A549 (cell line): ENCODE results near the gene PITX3.

Experiments
- EP300 ChIP-seq, 2 experiments: fragments of >200 bp; sonication (Bioruptor Twin); formaldehyde crosslinking; IDR thresholded peaks; 2 replicates in 1 of 2; 3 replicates in 1 of 2; pipeline ENCODE4 v1.6.1; 2016 to 2017
- MAFK ChIP-seq: fragments of 450-650 bp; IDR thresholded peaks from 2 replicates; pipeline ENCODE4 v1.6.1; 2014; ENCODE audit not compliant: partially characterized antibody
- POLR2A ChIP-seq: IDR thresholded peaks from 2 replicates; pipeline ENCODE4 v1.6.1; 2012; ENCODE audit warnings: mild to moderate bottlenecking, low read length
- RAD21 ChIP-seq, 2 experiments: fragments of >200 bp in 1 of 2; sonication (Bioruptor Twin) in 1 of 2; formaldehyde crosslinking in 1 of 2; IDR thresholded peaks in 1 of 2; conservative IDR thresholded peaks in 1 of 2; 2 replicates in 1 of 2; 3 replicates in 1 of 2; pipeline ENCODE4 v1.6.1; 2012 to 2018; ENCODE audit warnings: inconsistent platforms in 1 of 2
- TF ChIP-seq, protein P1 (sequence below): IDR thresholded peaks from 2 replicates; pipeline ENCODE4 v1.6.1; 2012
- TF ChIP-seq, protein P2 (sequence below): fragments of >200 bp; sonication (Bioruptor Twin); formaldehyde crosslinking; IDR thresholded peaks from 3 replicates; pipeline ENCODE4 v1.5.1; 2016

DNA sequence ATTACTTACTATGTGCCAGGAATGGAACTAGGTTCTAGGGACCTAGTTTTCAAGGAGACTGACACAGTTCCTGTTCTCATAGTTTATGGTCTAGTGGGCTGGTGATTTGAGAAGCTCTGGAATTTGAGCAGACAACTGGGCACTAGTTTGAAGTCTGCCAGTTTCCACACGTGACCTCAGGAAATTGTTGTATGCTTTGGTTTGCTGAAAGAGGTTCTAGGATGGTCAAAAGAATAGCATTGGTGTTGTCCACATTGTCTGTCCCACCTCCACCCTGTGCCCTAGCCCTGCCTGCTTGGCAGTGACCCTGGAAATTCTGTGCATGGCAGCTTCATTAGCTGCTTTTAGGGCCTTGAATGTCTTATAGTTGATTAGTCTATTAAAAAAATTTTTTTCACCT lies 32.8 kb upstream of the PITX3 start:
- no peak for TF ChIP-seq EP300 (IDR thresholded peaks at IDR 0.05)
- TF ChIP-seq MAFK = no peak
- TF ChIP-seq, protein P1, sequence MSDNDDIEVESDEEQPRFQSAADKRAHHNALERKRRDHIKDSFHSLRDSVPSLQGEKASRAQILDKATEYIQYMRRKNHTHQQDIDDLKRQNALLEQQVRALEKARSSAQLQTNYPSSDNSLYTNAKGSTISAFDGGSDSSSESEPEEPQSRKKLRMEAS = no peak
- TF ChIP-seq POLR2A = no peak
- no peak for TF ChIP-seq RAD21 (conservative IDR thresholded peaks at IDR 0.05 in 1 of 2, IDR thresholded peaks at IDR 0.05 in 1 of 2)
- TF ChIP-seq, protein P2, sequence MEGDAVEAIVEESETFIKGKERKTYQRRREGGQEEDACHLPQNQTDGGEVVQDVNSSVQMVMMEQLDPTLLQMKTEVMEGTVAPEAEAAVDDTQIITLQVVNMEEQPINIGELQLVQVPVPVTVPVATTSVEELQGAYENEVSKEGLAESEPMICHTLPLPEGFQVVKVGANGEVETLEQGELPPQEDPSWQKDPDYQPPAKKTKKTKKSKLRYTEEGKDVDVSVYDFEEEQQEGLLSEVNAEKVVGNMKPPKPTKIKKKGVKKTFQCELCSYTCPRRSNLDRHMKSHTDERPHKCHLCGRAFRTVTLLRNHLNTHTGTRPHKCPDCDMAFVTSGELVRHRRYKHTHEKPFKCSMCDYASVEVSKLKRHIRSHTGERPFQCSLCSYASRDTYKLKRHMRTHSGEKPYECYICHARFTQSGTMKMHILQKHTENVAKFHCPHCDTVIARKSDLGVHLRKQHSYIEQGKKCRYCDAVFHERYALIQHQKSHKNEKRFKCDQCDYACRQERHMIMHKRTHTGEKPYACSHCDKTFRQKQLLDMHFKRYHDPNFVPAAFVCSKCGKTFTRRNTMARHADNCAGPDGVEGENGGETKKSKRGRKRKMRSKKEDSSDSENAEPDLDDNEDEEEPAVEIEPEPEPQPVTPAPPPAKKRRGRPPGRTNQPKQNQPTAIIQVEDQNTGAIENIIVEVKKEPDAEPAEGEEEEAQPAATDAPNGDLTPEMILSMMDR = no peak
